ENCODE results near the gene MCM3AP. TPM values are rescaled to one million over a fixed set of nuclear protein-coding genes. Genes with fewer than 3 reads are reported as not detected.
A peak's percentile ranks its signal among the peaks of the same experiment; 100 is the strongest.

MCM3AP gene
- total and polyA plus RNA-seq, 9 of the 15 experiments (the other 6 are each of a cell fraction or from before 2014, with no cell fraction given), result 6.5 to 179 (median 69.6) TPM

DNA sequence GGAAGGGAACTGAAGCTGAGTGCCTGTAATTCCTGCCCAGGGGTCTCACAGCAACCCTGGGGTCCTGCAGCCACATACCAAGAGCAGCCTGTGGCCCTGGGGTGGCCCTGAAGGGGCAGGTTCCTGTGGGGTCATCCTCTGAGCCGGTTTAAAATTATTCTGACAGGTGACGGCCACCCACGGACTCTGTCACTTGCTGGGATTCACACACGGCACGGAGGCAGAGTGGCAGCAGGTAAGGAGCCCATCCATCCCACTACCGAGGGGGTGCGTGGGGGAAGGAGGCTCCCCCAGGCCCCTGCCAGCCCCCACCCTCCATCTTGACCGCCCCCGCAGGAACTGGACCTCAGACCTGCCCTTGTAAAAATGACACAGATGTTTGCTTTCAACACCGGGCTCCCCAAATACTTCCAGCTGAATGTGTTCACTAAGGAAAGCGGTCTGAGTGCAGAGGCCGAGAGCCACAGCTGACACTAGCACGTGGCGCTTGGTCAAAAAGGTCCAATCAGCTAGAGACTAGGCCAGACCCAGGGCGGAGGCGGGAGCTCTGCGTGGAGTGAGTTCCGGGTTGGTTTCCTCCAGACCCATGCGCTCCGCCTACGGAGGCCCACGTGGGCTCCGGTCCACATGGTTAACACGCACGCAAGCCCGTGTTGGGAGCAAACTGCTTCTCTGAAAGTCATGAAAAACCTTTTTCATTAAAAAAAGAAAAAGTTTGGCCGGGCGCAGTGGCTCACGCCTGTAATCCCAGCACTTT, 10.8 kb upstream of the MCM3AP start (continued):
- TF ChIP-seq, protein P1, sequence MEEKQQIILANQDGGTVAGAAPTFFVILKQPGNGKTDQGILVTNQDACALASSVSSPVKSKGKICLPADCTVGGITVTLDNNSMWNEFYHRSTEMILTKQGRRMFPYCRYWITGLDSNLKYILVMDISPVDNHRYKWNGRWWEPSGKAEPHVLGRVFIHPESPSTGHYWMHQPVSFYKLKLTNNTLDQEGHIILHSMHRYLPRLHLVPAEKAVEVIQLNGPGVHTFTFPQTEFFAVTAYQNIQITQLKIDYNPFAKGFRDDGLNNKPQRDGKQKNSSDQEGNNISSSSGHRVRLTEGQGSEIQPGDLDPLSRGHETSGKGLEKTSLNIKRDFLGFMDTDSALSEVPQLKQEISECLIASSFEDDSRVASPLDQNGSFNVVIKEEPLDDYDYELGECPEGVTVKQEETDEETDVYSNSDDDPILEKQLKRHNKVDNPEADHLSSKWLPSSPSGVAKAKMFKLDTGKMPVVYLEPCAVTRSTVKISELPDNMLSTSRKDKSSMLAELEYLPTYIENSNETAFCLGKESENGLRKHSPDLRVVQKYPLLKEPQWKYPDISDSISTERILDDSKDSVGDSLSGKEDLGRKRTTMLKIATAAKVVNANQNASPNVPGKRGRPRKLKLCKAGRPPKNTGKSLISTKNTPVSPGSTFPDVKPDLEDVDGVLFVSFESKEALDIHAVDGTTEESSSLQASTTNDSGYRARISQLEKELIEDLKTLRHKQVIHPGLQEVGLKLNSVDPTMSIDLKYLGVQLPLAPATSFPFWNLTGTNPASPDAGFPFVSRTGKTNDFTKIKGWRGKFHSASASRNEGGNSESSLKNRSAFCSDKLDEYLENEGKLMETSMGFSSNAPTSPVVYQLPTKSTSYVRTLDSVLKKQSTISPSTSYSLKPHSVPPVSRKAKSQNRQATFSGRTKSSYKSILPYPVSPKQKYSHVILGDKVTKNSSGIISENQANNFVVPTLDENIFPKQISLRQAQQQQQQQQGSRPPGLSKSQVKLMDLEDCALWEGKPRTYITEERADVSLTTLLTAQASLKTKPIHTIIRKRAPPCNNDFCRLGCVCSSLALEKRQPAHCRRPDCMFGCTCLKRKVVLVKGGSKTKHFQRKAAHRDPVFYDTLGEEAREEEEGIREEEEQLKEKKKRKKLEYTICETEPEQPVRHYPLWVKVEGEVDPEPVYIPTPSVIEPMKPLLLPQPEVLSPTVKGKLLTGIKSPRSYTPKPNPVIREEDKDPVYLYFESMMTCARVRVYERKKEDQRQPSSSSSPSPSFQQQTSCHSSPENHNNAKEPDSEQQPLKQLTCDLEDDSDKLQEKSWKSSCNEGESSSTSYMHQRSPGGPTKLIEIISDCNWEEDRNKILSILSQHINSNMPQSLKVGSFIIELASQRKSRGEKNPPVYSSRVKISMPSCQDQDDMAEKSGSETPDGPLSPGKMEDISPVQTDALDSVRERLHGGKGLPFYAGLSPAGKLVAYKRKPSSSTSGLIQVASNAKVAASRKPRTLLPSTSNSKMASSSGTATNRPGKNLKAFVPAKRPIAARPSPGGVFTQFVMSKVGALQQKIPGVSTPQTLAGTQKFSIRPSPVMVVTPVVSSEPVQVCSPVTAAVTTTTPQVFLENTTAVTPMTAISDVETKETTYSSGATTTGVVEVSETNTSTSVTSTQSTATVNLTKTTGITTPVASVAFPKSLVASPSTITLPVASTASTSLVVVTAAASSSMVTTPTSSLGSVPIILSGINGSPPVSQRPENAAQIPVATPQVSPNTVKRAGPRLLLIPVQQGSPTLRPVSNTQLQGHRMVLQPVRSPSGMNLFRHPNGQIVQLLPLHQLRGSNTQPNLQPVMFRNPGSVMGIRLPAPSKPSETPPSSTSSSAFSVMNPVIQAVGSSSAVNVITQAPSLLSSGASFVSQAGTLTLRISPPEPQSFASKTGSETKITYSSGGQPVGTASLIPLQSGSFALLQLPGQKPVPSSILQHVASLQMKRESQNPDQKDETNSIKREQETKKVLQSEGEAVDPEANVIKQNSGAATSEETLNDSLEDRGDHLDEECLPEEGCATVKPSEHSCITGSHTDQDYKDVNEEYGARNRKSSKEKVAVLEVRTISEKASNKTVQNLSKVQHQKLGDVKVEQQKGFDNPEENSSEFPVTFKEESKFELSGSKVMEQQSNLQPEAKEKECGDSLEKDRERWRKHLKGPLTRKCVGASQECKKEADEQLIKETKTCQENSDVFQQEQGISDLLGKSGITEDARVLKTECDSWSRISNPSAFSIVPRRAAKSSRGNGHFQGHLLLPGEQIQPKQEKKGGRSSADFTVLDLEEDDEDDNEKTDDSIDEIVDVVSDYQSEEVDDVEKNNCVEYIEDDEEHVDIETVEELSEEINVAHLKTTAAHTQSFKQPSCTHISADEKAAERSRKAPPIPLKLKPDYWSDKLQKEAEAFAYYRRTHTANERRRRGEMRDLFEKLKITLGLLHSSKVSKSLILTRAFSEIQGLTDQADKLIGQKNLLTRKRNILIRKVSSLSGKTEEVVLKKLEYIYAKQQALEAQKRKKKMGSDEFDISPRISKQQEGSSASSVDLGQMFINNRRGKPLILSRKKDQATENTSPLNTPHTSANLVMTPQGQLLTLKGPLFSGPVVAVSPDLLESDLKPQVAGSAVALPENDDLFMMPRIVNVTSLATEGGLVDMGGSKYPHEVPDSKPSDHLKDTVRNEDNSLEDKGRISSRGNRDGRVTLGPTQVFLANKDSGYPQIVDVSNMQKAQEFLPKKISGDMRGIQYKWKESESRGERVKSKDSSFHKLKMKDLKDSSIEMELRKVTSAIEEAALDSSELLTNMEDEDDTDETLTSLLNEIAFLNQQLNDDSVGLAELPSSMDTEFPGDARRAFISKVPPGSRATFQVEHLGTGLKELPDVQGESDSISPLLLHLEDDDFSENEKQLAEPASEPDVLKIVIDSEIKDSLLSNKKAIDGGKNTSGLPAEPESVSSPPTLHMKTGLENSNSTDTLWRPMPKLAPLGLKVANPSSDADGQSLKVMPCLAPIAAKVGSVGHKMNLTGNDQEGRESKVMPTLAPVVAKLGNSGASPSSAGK (IDR thresholded peaks at IDR 0.05), result peak; percentile 67
- no peak for TF ChIP-seq ARHGAP35 (IDR thresholded peaks at IDR 0.05; ENCODE audit: partially characterized antibody)
- TF ChIP-seq DACH1 (IDR thresholded peaks at IDR 0.05; ENCODE audit: partially characterized antibody), result peak; percentile 12
- no peak for TF ChIP-seq XRCC4 (IDR thresholded peaks at IDR 0.05; ENCODE audit: extremely low read depth, insufficient read depth, insufficient read length)
- TF ChIP-seq ZNF445 (CRISPR knock-in tag; IDR thresholded peaks at IDR 0.05; ENCODE audit: low read depth), result no peak
- peak; percentile 64; the same call in 1 of the 2 replicates for TF ChIP-seq L3MBTL2 (IDR thresholded peaks at IDR 0.05)
- no peak for TF ChIP-seq UBTF (IDR thresholded peaks at IDR 0.05; ENCODE audit: borderline replicate concordance in 1 of 2, low read depth in 2 of 2, low read length in 2 of 2)
- TF ChIP-seq POU5F1 (IDR thresholded peaks at IDR 0.05; ENCODE audit: borderline replicate concordance, low read depth, low read length, partially characterized antibody), result no peak
- TF ChIP-seq, protein P2, sequence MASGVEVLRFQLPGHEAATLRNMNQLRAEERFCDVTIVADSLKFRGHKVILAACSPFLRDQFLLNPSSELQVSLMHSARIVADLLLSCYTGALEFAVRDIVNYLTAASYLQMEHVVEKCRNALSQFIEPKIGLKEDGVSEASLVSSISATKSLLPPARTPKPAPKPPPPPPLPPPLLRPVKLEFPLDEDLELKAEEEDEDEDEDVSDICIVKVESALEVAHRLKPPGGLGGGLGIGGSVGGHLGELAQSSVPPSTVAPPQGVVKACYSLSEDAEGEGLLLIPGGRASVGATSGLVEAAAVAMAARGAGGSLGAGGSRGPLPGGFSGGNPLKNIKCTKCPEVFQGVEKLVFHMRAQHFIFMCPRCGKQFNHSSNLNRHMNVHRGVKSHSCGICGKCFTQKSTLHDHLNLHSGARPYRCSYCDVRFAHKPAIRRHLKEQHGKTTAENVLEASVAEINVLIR (CRISPR knock-in tag; IDR thresholded peaks at IDR 0.05), result no peak
- TF ChIP-seq EP400 (IDR thresholded peaks at IDR 0.05), result peak; percentile 58; the same call in 1 of the 2 replicates
- TF ChIP-seq PTTG1 (tag; IDR thresholded peaks at IDR 0.05; ENCODE audit: low read depth), result no peak
- TF ChIP-seq, protein P3, sequence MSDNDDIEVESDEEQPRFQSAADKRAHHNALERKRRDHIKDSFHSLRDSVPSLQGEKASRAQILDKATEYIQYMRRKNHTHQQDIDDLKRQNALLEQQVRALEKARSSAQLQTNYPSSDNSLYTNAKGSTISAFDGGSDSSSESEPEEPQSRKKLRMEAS (CRISPR knock-in tag; IDR thresholded peaks at IDR 0.05), result peak; percentile 82

All from K562 (cell line).